EH (cell line): Measurements from ENCODE around the gene PTPRU.

Experiments used
- DNase-seq: peaks from one replicate; pipeline ENCODE4 v3.0.0-alpha.2; 2015; ENCODE audit warnings: low read depth

PTPRU gene

DNA sequence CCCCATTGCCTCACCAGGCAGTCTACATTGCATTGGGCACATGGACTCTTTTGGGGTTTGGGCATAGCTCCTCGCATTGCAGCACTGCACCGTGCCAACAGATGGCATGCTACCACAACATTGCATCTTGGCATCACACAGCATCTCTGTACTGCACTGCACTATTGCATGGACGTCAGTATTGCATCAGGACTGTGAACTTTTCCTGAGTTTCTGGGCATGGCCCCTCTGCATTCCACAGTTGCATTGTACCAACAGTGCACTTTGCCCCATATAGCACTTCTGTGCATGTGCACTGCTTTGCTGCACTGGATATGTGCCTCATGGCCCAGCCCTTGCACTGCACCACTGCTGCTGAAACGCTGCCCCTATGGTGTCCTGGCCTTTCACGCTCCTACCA is 9.6 kb downstream of the PTPRU start:
- peak; percentile 58 for DNase-seq

DNA sequence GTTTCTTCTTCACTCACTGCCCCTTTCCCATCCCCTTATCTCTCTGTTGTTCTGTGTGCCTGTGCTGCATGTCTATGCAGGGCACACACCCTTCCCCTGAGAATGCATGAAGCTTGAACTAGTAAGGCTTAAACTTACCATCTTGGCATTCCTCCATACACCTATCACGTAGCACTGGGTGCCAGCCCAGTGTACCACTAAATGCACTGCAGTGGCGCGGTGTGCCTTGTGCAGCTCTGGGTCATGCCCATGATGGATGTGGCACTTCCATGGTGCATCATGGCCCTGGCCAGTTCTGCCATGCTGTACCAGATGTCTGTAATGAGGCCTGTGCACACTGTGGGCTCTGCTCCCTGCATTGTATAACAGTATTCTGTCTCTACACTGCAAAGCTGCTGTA is 10.7 kb downstream of the PTPRU start:
- DNase-seq: no peak

DNA sequence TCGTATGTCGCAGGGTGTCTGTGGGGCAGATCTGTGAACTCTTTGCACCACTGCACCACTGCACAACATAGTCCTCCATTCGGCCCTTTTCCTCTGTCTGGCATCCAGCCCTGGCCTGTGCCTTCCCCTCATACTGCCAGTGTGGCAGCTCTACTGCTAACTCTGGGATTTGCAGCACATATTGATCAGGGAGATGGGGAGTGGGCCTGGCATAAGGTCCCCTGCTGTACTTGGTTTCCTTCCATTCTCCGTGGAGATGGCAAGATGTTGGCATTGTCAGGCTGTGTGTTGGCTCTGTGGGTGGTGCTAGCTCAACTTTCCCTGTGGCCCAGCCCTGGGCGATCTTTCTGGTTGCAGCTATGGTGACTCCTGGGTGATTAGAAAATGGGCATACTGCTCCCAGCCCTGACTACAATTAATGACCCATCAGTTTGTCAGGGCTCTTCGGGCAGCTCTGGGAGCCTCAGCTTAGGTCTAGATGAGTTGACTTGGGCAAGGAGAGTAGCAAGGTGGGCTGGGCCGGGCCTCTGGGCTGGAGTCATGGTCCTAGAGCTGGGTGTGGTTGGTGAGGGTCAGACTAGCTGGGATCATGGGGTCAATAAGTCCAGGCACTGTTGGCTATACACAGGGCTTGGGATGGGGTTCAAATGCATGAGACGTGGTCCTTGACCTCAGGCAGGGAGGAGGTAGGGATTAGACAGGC is 11.4 kb downstream of the PTPRU start:
- no peak for DNase-seq

DNA sequence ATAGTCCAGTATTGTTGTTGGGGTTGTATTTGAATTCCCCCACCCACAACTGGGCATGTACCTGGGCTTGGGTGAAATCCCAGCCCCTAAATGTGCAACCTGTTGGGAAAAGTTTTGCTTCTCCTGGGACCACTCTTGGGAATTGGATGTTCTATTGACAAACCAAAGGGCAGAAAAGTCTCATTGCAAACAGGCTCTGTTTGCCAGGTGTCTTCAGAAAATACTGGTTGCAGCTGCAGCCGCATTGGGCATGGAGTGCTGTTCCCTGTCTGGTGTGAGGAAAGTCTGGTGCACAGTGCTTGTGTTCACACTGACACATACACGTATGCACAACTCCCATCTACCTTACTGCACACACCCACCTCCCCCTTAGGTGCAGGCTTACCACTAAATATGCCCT is 12.1 kb downstream of the PTPRU start:
- no peak for DNase-seq

DNA sequence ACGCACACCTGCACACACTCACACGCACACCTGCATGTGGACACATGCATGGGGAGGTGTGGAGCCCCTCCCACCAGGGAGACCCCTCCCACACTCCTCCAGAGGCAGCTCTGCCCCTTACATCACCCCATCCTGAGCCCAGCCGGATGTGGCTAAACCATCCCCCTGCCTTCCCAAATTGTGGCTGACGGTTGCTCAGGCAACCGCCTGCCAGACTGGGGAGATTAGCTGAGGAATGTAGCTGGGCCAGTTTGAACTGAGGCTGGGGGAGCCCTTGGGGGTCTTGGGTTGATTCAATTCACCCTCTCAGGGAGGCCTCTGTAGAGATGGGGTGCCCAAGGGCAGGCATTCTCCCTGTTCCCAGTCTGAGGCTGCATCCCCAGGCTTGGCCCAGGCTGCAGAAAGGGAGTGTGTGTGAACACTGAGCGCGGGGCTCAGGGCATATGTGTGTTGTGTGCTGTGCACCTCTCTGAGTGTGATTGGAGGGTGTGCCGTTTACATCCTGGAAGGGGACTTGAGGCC is 12.9 kb downstream of the PTPRU start:
- DNase-seq: peak; percentile 55

DNA sequence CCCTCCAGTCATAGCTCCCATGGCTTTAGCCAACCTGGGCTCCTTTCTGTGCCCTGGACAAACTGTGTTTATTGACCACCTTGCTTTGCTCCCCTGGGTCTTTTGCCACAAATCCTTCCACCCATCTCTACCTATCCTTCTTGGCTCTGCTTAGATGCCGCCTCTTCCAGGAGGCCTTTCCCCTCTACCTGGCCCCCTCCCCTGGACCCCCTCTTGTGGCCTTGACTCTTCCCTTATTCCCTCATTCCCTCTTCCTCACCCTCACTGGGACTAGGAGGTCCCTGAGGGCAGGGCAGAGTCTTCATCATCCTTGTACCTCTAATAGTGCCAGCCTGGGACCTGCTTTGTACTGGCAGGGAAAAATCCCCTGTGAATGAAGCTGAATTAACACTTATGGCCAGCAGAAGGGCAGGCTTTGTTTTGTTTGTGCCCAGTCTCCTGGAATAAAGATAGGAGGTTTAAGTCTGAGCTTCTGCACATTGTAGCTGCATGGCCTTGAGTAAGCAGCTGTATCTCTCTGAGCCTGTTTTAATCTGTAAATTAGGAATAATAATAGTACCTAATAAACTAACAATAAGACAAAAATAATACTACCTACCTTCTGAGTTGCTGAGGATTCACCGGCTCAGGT is 13.7 kb downstream of the PTPRU start:
- DNase-seq: no peak

DNA sequence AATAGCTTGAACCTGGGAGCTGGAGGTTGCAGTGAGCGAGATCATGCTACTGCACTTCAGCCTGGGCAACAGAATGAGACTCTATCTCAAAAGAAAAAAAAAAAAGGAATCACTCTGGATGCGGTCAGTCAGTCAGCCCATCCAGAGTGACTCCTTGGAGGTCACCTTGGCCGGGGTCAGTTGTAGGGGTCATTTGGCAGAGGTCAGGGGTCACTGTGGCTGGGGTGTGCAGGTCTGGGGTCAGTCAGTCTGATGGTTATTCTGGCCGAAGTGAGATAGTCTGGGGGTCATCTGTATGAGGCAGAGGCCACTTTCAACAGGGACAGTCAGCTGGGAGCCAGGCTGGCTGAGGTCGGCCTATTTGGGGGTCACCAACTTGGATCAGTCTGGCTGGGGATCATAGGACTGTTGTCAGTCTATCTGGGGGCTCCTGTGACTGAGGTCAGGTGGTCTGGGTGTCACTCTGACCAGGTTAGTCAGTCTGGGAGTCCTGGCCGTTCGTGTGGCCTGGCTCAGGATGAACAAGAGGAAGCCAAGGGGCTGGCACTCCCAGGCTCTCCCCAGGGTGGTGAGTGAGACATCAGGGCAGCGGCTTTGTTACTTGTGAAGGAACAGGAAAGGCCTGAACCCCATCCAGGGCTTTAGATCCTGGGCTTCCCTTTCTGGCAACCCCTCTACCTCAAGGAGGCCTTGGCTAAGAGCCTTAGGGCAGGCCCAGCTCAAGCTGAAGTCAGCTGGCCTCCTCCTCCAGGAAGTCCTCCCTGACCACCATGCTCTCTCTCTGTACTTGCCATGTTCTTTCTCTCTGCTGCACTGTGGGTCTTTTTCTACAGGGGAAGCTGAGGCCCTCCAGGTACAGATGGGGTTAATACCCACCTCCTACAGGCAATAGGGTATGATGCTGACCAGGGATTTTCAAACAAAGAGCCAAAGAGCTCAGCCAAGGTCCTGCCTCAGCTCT is 15.1 kb downstream of the PTPRU start:
- DNase-seq: no peak

DNA sequence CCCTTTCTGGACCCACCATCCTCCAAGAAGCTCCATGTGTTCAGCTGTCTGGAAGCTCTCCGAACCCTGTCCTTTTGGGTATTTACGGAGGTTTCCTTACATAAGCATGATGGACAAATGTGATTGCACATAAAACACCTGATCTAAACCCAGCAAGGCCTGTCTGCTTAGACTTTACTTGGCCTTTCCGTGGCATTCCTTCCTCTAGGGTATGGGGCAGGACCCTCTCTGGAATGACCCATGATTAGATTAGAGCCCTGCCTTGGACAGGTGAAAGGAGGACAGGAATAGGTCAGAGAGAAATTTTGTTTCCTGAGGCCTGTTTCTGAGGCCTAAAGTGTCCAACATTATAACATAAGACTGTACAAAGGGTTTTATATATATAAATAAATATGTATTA is 16.9 kb downstream of the PTPRU start:
- DNase-seq: no peak

DNA sequence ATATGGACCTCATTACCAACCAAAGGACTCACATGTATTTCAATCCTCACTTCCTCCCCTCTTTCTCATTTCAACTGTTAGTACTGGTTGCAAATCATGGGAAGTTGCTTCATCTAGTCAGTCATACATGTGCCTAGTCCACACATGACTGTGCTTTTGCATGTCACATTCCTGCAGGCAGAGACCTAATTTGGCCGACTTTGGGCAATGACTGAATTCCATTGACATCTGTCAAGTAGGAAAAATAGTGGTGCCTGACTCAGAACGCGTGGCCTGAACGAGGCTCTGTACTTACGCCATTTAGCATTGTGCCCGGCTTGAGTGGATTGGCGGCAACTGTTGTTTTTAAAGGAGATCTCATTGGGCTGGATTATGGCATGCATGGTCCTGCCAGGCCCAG is 18.0 kb downstream of the PTPRU start:
- DNase-seq: peak; percentile 45

DNA sequence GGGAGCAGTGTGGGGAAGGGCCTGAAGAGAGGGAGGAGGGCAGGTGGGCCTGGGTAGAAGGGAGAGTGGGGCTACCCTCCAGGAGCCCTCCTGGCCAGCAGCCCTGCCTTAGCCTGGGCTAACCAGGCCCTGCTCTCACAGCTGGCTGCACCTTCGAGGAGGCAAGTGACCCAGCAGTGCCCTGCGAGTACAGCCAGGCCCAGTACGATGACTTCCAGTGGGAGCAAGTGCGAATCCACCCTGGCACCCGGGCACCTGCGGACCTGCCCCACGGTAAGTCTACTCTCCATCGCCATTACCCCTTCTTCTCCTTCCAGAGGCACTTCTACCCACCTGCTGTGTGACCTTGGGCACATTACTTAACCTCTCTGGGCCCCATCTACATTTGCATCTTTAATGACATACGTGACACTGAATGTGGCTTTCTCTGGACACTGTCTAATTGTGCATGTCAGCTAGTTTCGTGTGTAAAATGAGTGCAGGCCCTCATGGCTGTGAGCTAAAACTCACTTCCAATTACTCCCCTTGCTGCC is 18.9 kb downstream of the PTPRU start:
- no peak for DNase-seq

DNA sequence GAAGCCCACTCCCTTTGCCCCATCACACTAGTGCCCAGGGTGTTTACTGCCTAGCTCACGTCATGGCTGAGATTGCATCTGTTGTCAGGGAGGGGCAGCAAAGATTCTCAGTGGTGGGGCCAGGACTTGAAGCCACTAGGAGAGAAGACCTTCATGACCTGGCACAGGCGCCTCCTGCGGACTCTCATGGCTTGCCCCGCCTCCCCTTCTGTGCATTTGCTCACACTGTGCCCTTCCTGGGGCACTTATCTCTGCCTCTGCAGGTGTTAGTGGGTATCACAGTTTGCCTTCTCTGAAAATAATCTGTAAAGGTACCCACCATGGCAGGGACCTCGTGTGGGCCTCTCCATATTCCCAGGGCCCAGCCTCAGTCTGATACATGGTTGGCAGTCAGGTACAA is 20.1 kb downstream of the PTPRU start:
- no peak for DNase-seq

DNA sequence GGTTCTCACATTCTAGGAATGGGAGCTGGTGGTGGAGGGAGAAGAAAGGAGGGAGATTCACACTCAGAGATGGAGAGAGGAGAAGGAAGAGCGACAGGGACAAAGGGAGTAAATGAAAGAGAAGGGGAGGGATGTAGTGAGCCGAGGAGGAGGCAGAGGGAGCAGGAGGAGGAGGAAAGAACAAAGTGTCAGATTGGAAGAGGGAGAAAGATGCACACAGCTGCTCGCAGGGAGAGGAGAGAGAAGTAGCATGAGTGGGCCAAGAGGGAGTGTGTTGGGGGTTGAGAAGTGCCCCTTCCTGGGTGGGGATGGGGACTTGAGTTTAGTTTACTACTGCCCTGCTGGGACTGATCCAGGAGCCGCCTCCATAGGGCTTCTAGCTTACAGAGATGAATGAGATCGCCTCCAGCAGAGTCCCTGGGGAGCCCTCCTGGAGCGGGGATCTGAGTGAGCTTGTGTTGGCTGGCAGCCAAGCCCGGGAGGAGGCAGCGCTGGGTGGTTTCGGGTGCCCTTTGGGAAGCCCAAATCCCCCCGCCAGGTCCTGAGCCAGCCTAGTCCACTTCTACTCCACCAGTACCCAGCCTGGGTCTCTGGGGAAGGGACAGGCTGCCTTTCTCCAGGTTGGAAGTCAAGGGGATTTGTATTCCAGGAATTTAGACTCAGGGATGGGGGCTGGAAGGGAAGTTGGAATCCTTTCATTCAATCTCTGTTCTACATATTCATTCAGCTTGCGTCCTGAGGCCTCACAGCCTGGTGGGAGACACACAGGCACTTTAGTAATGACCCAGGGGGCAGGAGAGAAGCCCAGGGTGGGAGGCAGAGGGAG is 20.9 kb downstream of the PTPRU start:
- DNase-seq: peak; percentile 45

DNA sequence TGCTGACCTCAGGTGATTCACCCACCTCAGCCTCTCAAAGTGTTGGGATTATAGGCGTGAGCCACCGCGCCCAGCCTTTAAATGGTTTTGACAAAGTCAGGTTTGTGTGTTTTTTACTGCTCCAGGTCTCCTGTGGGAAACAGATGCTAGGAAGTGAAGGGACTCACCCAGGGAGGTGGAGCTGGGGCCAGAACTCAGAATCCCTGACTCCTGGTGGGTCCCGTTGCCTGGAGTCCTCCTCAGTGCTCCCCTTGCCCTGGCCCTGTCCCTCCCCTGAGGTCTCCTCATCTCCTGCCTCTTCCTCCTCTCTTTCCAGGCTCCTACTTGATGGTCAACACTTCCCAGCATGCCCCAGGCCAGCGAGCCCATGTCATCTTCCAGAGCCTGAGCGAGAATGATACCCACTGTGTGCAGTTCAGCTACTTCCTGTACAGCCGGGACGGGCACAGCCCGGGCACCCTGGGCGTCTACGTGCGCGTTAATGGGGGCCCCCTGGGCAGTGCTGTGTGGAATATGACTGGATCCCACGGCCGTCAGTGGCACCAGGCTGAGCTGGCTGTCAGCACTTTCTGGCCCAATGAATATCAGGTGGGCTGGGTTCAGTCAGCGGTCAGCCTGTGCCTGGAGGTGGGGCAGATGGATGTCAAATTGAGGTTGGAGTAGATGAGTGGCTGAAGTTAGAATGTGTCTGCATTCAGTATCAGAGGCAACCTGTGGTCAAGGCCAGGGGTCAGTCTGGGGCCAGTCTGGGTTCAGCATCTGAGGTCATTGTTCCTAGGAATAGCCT is 22.1 kb downstream of the PTPRU start:
- no peak for DNase-seq

DNA sequence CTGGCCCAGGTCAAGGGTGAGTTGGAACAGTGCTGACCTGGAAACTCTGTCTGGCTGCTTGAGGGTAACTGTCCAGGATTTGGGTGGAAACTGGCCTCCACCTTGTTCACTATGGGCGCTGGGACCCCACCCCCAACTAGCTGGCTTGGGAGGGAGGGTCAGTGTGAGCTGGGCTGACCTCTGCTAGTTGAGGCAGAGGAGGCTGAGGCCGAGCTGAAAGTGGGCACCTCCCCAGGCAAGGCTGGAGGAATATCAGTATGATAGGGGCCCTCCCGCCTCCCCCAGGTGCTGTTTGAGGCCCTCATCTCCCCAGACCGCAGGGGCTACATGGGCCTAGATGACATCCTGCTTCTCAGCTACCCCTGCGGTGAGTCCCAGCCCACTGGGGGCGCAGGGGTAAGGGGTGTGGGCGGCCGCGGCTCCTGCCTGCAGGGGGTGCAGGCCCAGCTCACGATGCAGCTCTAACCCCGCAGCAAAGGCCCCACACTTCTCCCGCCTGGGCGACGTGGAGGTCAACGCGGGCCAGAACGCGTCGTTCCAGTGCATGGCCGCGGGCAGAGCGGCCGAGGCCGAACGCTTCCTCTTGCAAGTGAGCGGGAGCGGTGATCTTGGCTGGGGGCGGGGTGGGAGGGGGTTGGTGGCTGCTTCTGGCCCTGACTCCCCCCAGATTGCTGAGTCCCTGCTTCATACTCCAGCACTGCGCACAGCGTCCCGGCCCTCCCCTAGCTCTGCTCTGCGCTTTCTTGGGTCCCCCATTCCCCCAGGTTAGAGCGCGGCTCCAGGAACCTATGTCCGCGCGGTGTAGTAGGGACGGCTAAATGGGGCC is 22.9 kb downstream of the PTPRU start:
- no peak for DNase-seq

DNA sequence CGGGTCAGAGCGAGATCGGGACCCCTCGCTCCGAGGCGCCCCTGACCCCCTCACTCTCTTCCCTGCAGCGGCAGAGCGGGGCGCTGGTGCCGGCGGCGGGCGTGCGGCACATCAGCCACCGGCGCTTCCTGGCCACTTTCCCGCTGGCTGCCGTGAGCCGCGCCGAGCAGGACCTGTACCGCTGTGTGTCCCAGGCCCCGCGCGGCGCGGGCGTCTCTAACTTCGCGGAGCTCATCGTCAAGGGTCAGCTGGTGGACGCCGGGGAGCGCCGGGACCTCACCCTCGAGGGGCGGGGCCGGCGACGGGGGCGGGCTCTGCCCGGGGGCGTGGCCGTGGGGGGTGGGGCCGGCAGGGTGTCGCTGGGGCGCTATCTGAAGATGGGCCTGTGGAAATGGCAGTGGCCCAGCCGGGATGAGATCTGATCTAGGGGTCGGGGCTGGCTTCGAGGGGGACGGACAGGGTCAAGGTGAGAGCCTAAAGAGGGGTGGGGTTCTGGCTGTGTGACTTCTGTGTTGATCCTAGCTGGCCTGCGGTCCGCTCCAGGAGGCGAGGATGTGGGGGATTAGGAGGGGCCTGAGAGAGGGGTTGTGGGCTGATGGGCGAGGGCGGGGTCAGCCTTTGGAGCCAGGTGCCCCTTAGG is 23.6 kb downstream of the PTPRU start:
- peak; percentile 66 for DNase-seq

DNA sequence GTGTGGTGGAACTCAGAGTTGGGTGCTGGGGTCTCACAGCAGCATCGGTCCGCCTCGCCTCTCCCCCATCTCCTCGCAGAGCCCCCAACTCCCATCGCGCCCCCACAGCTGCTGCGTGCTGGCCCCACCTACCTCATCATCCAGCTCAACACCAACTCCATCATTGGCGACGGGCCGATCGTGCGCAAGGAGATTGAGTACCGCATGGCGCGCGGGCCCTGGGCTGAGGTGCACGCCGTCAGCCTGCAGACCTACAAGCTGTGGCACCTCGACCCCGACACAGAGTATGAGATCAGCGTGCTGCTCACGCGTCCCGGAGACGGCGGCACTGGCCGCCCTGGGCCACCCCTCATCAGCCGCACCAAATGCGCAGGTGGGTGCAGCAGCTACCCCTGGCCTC is 24.2 kb downstream of the PTPRU start:
- no peak for DNase-seq

DNA sequence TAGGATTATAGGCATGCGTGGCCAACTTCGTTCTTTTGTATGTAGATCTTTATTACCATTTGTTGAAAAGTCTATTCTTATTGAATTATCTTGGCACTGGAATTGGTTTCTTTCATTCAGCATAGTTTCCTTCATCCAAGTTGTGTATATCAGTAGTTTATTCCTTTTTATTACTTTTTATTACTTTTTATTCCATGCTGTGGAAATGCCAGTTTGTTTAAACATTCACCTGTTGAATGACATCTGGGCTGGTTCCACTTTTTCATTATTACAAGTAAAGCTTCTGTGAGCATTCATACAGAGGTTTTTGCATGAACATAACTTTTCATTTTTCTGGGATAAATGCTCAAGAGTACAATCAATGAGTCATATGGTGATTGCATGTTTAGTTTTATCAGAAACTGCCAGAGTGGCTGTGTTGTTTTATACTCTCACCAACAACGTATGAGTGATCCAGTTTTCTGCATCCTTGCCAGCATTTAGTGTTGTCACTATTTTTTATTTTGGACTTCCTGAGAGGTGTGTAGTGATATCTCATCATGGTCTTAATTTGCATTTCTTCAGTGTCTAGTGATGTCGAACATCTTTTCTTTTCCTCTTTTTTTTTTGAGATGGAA is 28.6 kb downstream of the PTPRU start:
- peak; percentile 66 for DNase-seq

DNA sequence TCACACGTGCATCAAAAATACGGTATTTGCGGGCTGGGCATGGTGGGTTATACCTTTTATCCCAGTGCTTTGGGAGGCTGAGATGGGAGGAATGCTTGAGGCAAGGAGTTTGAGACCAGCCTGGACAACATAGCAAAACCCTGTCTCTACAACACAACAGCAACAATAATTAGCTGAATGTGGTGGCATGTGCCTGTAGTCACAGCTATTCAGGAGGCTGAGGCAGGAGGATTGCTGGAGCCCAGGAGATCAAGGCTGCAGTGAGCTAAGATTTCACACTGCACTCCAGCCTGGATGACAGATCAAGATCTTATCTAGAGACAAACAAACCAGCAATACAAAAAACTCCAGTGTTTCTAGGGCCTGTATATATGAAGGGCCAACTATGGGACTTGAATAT is 30.6 kb downstream of the PTPRU start:
- DNase-seq: no peak
